ENCODE measurements around the gene CMPK1.

CMPK1 gene

DNA sequence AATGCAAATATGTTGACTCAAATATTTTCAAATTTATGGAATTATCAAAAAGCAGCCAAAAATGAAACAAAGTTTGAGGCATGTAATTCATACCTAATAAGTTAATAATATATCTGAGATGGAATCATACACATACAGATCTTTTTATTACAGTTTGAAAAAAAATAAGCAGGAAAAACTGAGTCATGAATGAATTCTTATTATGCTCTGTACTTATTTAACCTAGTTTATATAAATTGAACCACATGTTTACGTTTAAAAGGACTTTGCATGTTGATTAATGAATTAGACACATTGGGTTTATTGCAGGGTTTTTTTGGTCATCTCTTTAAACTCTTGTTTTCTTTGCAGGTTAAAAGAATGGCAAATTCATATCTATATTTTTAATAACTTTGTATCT is 40.9 kb downstream of the CMPK1 start:
- Histone ChIP-seq H3K79me2 (ENCODE audit: control insufficient read depth, low read length) (no peaks in the 10 kb centered on the region), H3K9me3 (ENCODE audit: control insufficient read depth, insufficient read depth, low read length) (no peaks in the 10 kb centered on the region), H4K20me1 (ENCODE audit: control insufficient read depth, insufficient read depth, low read depth, low read length) (no peaks in the 10 kb centered on the region), H3K27ac (ENCODE audit: low read depth, low read length) (no peak overlapping the region), H3K27me3 (ENCODE audit: control insufficient read depth, low read length) (no peaks in the 10 kb centered on the region), H3K4me3 (ENCODE audit: low read length) (no peak overlapping the region), H3K4me2 (ENCODE audit: low read length) (no peak overlapping the region), H3F3A (ENCODE audit: control insufficient read depth, insufficient read depth) (0 out of 2 replicates have a peak, but pooled peaks cover 5% of the 10 kb centered on the region), H3K36me3 (ENCODE audit: control insufficient read depth, low read length) (peaks cover 68% of the 10 kb centered on the region), H3K4me1 (ENCODE audit: control insufficient read depth, low read length) (no peaks in the 10 kb centered on the region), H3K9me2 (replicated peaks; ENCODE audit: control insufficient read depth, low read length) (no peaks in the 10 kb centered on the region)
- TF ChIP-seq, protein P1, sequence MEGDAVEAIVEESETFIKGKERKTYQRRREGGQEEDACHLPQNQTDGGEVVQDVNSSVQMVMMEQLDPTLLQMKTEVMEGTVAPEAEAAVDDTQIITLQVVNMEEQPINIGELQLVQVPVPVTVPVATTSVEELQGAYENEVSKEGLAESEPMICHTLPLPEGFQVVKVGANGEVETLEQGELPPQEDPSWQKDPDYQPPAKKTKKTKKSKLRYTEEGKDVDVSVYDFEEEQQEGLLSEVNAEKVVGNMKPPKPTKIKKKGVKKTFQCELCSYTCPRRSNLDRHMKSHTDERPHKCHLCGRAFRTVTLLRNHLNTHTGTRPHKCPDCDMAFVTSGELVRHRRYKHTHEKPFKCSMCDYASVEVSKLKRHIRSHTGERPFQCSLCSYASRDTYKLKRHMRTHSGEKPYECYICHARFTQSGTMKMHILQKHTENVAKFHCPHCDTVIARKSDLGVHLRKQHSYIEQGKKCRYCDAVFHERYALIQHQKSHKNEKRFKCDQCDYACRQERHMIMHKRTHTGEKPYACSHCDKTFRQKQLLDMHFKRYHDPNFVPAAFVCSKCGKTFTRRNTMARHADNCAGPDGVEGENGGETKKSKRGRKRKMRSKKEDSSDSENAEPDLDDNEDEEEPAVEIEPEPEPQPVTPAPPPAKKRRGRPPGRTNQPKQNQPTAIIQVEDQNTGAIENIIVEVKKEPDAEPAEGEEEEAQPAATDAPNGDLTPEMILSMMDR (IDR thresholded peaks at IDR 0.05; ENCODE audit: low read depth, low read length, poor library complexity, severe bottlenecking): no peak
- TF ChIP-seq EZH2phosphoT487 (IDR thresholded peaks at IDR 0.05; ENCODE audit: borderline replicate concordance, low read length): no peak

DNA sequence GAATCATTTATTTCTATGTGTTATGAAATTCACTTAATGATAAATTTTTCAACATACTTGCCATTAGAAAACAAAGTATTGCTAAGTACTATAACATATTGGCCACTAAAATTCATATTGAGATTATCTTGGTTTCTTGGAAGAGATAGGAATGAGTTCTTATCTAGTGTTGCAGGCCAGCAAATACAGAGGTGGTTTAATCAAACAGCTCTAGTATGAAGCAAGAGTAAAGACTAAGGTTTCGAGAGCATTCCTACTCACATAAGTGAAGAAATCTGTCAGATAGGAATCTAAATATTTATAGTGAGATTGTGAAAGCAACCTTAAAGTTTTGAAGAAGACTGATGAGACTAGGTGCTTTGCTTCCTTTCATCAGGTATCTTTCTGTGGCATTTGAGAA is 44.6 kb downstream of the CMPK1 start:
- no peaks in the 10 kb centered on the region for H3K27me3 ChIP-seq (ENCODE audit: control insufficient read depth, low read length)
- TF ChIP-seq, protein P1 (IDR thresholded peaks at IDR 0.05; ENCODE audit: low read depth, low read length, poor library complexity, severe bottlenecking): no peak
- no peak for TF ChIP-seq EZH2phosphoT487 (IDR thresholded peaks at IDR 0.05; ENCODE audit: borderline replicate concordance, low read length)
- H3K4me3 ChIP-seq (ENCODE audit: low read length): no peak overlapping the region
- H3K79me2 ChIP-seq (ENCODE audit: control insufficient read depth, low read length): no peaks in the 10 kb centered on the region
- H3K4me2 ChIP-seq (ENCODE audit: low read length): no peak overlapping the region
- H3K36me3 ChIP-seq (ENCODE audit: control insufficient read depth, low read length): peaks cover 54% of the 10 kb centered on the region
- H3F3A ChIP-seq (ENCODE audit: control insufficient read depth, insufficient read depth): 0 out of 2 replicates have a peak, but pooled peaks cover 5% of the 10 kb centered on the region
- H3K9me2 ChIP-seq (replicated peaks; ENCODE audit: control insufficient read depth, low read length): no peaks in the 10 kb centered on the region
- H3K9me3 ChIP-seq (ENCODE audit: control insufficient read depth, insufficient read depth, low read length): no peaks in the 10 kb centered on the region
- no peaks in the 10 kb centered on the region for H3K4me1 ChIP-seq (ENCODE audit: control insufficient read depth, low read length)
- no peak overlapping the region for H3K27ac ChIP-seq (ENCODE audit: low read depth, low read length)
- no peaks in the 10 kb centered on the region for H4K20me1 ChIP-seq (ENCODE audit: control insufficient read depth, insufficient read depth, low read depth, low read length)

DNA sequence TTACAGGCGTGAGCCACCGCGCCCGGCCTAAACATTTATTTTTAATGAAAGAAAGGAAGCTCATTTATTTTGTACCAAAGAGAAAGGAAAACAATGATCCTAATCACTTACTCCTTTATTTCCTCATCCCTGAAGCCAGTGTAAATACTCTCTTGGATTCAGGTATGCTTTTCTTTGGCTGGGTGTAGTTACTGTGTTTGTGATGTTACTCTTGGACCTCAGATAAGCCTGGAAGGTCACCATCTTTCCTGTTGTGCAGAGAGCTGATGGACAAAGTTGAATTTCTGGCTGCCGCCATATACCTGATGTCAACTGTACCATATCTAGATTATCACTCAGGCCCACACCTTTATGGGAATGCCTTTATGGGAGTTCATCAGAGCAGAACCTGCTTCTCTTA is 47.1 kb downstream of the CMPK1 start:
- H3K27ac ChIP-seq (ENCODE audit: low read depth, low read length): no peak overlapping the region
- no peaks in the 10 kb centered on the region for H3K4me1 ChIP-seq (ENCODE audit: control insufficient read depth, low read length)
- 0 out of 2 replicates have a peak, but pooled peaks cover 5% of the 10 kb centered on the region for H3F3A ChIP-seq (ENCODE audit: control insufficient read depth, insufficient read depth)
- no peaks in the 10 kb centered on the region for H3K9me3 ChIP-seq (ENCODE audit: control insufficient read depth, insufficient read depth, low read length)
- no peaks in the 10 kb centered on the region for H3K79me2 ChIP-seq (ENCODE audit: control insufficient read depth, low read length)
- H3K4me3 ChIP-seq (ENCODE audit: low read length): no peak overlapping the region
- H3K36me3 ChIP-seq (ENCODE audit: control insufficient read depth, low read length): peaks cover 28% of the 10 kb centered on the region
- no peaks in the 10 kb centered on the region for H4K20me1 ChIP-seq (ENCODE audit: control insufficient read depth, insufficient read depth, low read depth, low read length)
- no peaks in the 10 kb centered on the region for H3K9me2 ChIP-seq (replicated peaks; ENCODE audit: control insufficient read depth, low read length)
- TF ChIP-seq EZH2phosphoT487 (IDR thresholded peaks at IDR 0.05; ENCODE audit: borderline replicate concordance, low read length): no peak
- TF ChIP-seq, protein P1 (IDR thresholded peaks at IDR 0.05; ENCODE audit: low read depth, low read length, poor library complexity, severe bottlenecking): no peak
- H3K4me2 ChIP-seq (ENCODE audit: low read length): no peak overlapping the region
- no peaks in the 10 kb centered on the region for H3K27me3 ChIP-seq (ENCODE audit: control insufficient read depth, low read length)

Measured in DOHH2 (cell line).